Kidney glomerular epithelial cell (primary cell): ENCODE data around the gene ZBED1.
"Not testable (repeated sequence)": the region's sequence is repeated elsewhere in the genome, so short reads cannot be mapped to it uniquely, and the experiment has no call there.

Experiments
- DNase-seq: peaks from one replicate; lab custom pipeline; 2025; lab: John Stamatoyannopoulos, UW

Gene ZBED1

GRCh38 chrX:2519638-2520037 lies 18.9 kb upstream of the ZBED1 start:
- not testable (repeated sequence) for DNase-seq

GRCh38 chrX:2517055-2517454 lies 16.3 kb upstream of the ZBED1 start:
- no peak for DNase-seq

DNA sequence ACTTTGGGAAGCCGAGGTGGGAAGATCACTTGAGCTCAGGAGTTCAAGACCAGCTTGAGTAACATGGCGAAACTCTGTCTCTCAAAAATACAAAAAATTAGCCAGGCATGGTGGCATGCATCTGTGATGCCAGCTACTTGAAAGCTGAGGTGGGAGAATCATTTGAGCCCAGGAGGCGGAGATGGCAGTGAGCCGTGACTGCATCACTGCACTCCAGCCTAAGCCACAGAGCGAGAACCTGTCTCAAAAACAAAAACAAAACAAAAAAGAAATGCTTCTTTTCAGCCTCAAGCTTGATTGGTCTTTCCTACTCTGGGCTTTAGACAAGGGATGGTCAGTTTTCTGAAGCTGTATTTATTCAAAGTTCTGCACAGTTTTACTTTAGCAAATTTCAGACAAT lies 15.8 kb upstream of the ZBED1 start:
- no peak for DNase-seq

DNA sequence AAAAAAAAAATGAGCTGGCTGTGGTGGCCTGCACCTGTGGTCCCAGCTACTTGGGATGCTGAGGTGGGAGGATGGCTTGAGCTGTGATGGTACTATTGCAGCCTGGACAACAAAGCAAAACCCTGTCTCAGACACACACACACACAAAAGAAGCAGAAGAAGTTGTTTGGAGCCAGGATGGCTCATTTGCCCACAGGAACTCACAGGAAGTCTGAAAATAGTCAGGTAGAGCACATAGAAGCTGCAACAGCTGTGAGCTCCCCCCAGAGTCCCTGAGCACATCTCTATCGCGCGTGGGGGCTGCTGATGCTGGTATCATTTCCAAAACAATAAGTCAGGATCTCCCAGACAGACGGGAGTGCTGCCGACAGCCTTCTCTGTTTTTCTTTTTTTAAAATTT lies 13.4 kb upstream of the ZBED1 start:
- no peak for DNase-seq

DNA sequence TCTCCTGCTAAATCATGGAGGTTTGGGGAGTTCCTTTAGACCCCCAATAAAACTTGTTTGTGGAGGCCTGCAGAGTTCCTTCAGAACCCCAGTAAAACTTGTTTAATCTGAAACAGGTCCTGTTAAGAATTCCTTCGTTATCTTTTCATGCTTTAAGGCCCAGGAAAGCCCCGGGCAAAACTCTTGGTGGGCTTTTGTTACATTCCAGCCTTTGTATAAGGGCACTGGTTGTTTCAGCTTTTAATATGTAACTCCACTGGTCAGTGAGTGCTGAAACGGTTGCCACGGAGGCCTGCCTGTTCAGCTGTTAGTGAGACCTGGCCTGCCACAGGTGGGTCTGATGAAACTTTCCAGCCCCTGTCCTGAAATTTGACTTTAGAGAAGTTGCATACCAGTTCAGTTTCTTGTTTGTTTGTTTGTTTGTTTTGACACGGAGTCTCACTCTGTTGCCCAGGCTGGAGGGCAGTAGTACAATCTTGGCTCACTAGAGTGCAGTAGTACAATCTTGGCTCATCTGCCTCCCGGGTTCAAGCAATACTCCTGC lies 12.4 kb upstream of the ZBED1 start:
- no peak for DNase-seq

DNA sequence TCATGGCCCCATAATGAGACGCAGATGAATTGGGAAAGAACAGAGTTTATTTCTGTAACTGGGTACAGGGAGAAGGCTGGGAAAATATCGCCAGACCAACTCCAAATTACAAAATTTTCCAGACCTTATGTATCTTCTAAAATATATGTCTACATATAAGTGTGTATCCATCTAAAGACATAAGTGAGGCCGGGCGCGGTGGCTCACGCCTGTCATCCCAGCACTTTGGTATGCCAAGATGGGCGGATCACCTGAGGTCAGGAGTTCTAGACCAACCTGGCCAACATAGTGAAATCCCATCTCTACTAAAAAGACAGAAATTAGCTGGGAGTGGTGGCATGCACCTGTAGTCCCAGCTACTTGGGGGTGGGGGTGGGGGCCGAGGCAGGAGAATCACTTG lies 11.7 kb upstream of the ZBED1 start:
- no peak for DNase-seq

GRCh38 chrX:2511326-2511725 lies 10.6 kb upstream of the ZBED1 start:
- no peak for DNase-seq

DNA sequence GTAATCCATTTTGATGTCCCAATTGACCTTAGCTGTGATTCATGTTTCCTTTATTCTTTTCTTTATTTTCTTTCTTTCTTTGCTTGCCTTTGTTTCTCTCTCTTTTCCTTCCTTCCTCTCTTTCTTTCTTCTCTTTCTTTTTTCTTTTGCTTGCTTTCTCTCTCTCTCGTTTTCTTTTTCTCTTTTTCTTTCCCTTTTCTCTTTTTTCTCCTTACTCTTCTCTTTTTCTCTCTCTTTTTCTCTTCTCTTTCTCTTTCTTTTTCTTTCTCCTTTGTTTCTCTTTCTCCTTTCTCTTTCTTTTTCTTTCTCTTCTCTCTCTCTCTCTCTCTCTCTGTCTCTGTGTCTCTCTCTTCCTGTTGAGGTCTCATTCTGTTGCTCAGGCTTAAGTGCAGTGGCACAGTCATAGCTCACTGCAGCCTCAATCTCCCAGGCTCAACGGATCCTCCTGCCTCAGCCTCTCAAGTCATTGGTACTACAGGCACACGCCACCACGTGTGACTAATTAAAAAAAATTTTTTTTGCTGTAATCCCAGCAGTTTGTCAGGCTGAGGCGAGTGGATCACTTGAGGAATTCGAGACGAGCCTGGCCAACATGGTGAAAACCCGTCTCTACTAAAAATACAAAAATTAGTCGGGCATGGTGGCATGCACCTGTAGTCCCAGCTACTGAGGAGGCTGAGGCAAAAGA lies 8.0 kb upstream of the ZBED1 start:
- DNase-seq = no peak

GRCh38 chrX:2507904-2508627 lies 7.3 kb upstream of the ZBED1 start:
- no peak for DNase-seq

DNA sequence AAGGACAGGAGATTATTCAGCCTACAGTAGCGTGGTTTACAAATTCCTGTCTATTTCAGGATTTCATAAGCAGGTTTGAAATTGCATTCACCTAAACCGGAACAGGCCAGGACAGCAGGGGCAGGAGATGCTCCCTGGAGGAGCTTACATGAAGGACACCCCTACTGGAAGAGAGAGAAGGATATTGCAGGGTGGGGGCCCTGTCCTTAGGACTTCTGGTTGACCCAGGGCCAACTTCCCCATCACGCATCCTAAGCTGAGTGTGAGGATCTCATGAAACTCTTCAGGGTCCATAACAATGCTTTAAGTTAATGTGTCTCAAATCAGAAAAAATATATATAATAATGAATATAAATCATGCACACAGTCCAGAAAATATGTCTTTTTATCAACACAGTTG lies 6.4 kb upstream of the ZBED1 start:
- DNase-seq = no peak

- DNase-seq = not testable (repeated sequence)
These were observed 4.6 kb upstream of the ZBED1 start for GRCh38 chrX:2505341-2505740.

DNA sequence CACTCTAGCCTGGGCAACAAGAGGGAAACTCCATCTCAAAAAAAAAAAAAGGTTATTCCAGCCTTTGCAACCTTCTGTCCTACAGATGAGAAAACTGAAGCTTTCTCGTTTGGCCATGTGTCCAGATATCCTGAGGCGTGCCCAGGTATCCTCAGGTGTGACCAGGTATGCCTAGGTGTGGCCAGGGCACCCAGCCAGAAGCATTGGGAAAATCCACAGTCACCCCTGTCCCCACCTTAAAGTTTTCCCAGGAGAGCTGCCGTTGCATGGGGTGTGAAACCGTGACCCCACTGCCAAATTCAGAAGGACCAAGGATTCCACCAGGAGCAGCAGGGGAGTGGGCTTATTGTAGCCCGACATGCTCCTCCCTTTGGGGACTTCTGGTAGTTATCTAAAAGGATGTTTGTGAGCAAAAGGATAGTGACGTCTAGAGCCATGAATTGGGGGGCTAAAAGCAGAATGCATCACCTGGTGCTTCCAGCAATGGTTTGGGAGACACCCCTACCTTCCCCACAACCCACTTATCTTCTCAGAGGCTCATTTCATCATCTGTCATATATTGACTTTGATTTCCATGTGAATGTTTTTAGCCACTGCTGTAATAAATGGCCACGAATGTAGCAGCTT lies 4.0 kb upstream of the ZBED1 start:
- no peak for DNase-seq

- DNase-seq = no peak
These were observed 3.1 kb upstream of the ZBED1 start for GRCh38 chrX:2503591-2504500.

GRCh38 chrX:2502668-2503519 lies 2.1 kb upstream of the ZBED1 start:
- no peak for DNase-seq

GRCh38 chrX:2502120-2502667 lies 1.4 kb upstream of the ZBED1 start:
- DNase-seq = no peak

DNA sequence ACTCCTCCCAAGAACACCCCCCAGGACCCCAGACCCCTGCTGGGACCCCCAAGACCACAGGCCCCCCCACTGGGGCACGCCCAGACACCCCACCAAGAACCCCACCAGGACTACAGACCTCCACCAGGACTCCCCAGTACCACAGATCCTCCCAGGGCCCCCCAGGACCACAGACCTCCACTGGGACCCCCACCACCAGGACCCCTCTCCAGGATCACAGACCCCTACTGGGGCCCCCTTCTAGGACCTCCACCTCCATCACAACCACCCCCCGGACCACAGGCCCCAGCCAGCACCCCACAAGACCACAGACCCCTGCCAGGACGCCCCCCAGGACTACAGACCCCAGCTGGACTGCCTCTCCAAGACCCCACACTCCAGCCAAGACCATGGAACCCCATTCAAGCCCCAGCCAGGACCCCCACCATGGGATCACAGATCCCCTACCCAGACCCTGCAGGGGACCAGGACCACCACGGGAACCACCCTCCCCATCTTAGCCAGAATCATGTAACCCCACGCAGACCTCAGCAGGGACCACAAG lies 855 bp upstream of the ZBED1 start:
- DNase-seq = no peak

DNA sequence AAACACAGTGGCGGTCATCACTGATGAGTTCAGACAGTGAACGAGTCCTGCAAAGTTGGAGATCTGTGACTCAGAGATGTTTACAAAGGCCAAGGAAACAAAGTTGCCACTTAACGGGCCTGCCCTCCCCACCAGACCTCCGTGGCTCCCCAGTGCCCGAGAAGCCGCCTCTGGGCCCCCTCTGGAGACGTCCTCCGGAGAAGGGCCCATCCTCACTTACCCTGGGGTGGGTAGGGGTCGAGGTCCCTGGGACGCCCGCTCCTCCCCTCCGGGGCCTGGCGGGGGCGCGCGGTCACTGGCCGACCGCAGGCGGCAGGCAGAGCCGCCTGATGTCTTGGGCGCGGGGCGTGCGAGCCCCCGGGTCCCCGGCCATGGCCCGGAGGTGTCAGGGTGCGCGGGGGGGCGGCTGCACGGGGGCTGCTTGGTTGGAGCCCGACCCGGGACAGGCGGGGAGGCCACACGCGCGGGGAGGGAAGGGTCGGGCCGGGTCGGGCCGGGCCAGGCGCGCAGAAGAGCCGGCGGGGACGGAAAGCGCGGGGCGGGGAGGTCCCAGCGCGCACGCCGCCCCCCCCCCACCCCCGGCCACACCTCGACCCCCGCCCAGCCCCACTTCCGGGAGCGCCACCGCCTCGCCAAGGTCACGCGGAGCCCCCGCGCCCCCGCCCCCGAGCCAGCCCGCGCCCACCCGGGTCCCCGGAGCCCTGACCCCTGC lies 529 bp downstream of the ZBED1 start:
- DNase-seq = no peak

DNA sequence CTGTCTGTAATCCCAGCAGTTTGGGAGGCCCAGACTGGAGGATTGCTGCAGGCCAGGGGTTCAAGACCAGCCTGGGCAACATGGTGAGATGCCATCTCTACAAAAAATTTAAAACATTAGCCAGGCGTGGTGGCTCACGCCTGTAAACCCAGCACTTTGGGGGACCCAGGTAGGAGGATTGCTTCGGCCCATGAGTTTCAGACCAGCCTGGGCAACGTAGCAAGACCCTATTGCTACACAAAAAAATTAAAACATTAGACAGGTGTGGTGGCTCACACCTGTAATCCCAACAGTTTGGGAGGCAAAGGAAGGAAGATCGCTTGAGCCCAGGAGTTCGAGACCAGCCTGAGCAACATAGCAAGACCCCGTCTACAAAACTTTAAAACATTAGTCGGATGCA lies 1.3 kb downstream of the ZBED1 start:
- DNase-seq = no peak

DNA sequence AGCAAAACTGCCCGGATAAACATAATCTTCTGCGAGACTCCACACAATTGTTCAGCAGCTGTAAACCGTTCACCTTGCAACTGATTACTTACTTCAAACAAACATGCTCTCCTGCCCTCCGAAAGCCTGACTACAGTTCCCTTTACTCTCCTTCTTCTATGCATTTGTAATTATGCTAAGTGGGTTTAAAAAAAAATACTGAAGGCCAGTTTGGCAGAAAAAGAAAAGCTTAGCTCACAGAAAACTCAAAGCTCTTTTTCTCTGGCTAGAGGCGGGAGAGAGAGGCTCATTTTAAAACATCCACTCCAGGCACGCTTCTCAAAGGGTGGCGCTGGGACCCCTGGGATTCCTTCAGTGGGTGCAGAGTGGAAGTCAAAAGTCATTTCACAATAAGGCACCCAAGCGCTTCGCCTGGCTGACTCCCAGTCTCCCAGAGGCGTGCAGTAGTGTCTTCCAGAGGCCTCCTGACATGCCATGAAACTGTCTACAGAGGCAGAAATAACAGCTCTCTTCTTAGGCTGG lies 1.9 kb downstream of the ZBED1 start:
- no peak for DNase-seq
